ENCODE data around the gene RAB2B.

The RAB2B gene

GRCh38 chr14:21498540-21499526, 22.1 kb upstream of the RAB2B start:
- H3K4me1 Mint-ChIP-seq: peaks cover 22% of the 10 kb centered on the region
- H3K27me3 Mint-ChIP-seq (ENCODE audit: low read depth, poor library complexity): no peaks in the 10 kb centered on the region
- H3K27ac Mint-ChIP-seq: peak overlapping the region; percentile 83
- peak; percentile 16 for DNase-seq
- peaks cover 74% of the 10 kb centered on the region for H3K36me3 Mint-ChIP-seq (ENCODE audit: low read depth)
- H3K9me3 Mint-ChIP-seq: no peaks in the 10 kb centered on the region
- H3K4me3 Mint-ChIP-seq: no peak overlapping the region
- TF ChIP-seq CTCF (IDR thresholded peaks at IDR 0.05): peak; percentile 55

- no peaks in the 10 kb centered on the region for H3K9me3 Mint-ChIP-seq
- H3K36me3 Mint-ChIP-seq (ENCODE audit: low read depth): peaks cover 77% of the 10 kb centered on the region
- peak overlapping the region; percentile 40 for H3K27ac Mint-ChIP-seq
- TF ChIP-seq CTCF (IDR thresholded peaks at IDR 0.05): no peak
- peaks cover 21% of the 10 kb centered on the region for H3K4me1 Mint-ChIP-seq
- DNase-seq: no peak
- H3K4me3 Mint-ChIP-seq: no peak overlapping the region
- H3K27me3 Mint-ChIP-seq (ENCODE audit: low read depth, poor library complexity): no peaks in the 10 kb centered on the region
Observed at GRCh38 chr14:21496453-21496852, 19.7 kb upstream of the RAB2B start.

- peak overlapping the region; percentile 85 for H3K27ac Mint-ChIP-seq
- H3K9me3 Mint-ChIP-seq: no peaks in the 10 kb centered on the region
- H3K4me3 Mint-ChIP-seq: no peak overlapping the region
- peaks cover 21% of the 10 kb centered on the region for H3K4me1 Mint-ChIP-seq
- no peak for TF ChIP-seq CTCF (IDR thresholded peaks at IDR 0.05)
- DNase-seq: no peak
- no peaks in the 10 kb centered on the region for H3K27me3 Mint-ChIP-seq (ENCODE audit: low read depth, poor library complexity)
- peaks cover 77% of the 10 kb centered on the region for H3K36me3 Mint-ChIP-seq (ENCODE audit: low read depth)
Observed at GRCh38 chr14:21494902-21495762, 18.4 kb upstream of the RAB2B start.

GRCh38 chr14:21486640-21487087, 9.9 kb upstream of the RAB2B start:
- TF ChIP-seq CTCF (IDR thresholded peaks at IDR 0.05): no peak
- DNase-seq: no peak
- H3K36me3 Mint-ChIP-seq (ENCODE audit: low read depth): peaks cover 37% of the 10 kb centered on the region
- no peak overlapping the region for H3K4me3 Mint-ChIP-seq
- H3K4me1 Mint-ChIP-seq: no peaks in the 10 kb centered on the region
- H3K27me3 Mint-ChIP-seq (ENCODE audit: low read depth, poor library complexity): no peaks in the 10 kb centered on the region
- no peaks in the 10 kb centered on the region for H3K9me3 Mint-ChIP-seq
- no peak overlapping the region for H3K27ac Mint-ChIP-seq

GRCh38 chr14:21476523-21476924, 235 bp downstream of the RAB2B start:
- Mint-ChIP-seq H3K4me1 (peaks cover 30% of the 10 kb centered on the region), H3K9me3 (no peaks in the 10 kb centered on the region), H3K27ac (peak overlapping the region; percentile 96), H3K36me3 (ENCODE audit: low read depth) (peaks cover 39% of the 10 kb centered on the region), H3K4me3 (peak overlapping the region; percentile 99), H3K27me3 (ENCODE audit: low read depth, poor library complexity) (no peaks in the 10 kb centered on the region)
- peak; percentile 85 for DNase-seq
- no peak for TF ChIP-seq CTCF (IDR thresholded peaks at IDR 0.05)

Measured in nephron progenitor cell (in vitro differentiated cells).